ENCODE results near the gene PDPN.
"Not testable (repeated sequence)": the region's sequence is repeated elsewhere in the genome, so short reads cannot be mapped to it uniquely, and the experiment has no call there.

Gene PDPN, protein sequence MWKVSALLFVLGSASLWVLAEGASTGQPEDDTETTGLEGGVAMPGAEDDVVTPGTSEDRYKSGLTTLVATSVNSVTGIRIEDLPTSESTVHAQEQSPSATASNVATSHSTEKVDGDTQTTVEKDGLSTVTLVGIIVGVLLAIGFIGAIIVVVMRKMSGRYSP

DNA sequence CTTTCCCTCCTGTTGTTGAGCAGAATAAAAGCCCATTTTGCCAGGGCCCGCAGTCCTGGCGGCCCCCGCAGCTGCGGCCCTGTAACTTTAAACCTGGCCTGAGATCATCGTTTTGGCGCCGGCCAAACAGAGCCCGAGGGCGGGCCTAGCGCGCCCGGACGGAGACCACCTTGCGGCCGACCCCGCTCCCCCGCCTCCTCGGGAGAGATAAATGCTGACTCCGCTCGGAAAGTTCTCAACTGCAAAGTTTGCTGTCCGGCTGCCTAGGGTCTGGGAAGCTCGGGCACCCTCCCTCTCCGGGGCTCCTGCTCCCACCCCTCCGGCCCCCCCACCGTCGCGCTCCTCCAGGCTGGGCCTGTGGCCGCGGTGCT, at the start of gene PDPN:
PDPN (plus strand) TSS at position 238 of the 371 bp plus-strand sequence. CDS start 202 bp downstream, outside the sequence.
- no peak for DNase-seq

DNA sequence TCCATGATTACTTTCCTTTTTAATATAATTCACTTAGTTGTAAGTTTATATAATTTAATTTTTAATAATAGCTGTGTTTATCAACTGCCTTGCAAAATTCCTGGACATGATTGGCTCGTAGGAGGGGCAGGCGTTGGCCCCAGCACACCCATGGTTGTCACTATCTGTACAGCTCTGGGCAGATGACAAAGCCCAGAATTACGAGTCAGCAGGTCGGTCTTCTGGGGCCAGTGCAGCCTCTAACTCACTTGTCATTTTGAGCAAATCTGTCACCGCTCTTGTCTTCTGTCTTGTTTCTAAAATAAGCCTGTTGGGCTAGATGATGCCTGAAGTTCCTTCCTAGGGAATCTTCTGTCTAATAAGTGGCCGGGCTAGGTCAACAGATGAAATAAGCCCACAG, 48.4 kb upstream of the PDPN start:
- DNase-seq: no peak

DNA sequence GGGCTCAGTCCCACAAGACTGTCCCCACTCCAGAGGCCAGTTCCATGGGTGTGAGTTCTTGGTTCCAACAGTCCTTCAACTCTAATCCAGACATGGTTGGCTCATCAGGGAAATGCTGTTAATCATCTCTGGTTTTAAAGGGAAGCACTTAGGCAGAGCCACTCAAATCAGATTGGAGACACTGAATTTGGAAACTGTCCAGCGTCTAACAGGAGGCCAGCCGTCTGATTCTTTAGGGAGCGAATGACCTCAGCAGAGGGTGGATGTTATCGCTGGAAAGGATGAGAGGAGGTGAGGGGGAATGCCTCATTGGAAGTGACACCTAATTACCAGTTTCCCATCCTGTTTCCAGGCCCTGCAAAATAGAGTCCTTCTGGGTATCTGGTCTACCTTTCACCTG, 47.1 kb upstream of the PDPN start:
- DNase-seq: no peak

DNA sequence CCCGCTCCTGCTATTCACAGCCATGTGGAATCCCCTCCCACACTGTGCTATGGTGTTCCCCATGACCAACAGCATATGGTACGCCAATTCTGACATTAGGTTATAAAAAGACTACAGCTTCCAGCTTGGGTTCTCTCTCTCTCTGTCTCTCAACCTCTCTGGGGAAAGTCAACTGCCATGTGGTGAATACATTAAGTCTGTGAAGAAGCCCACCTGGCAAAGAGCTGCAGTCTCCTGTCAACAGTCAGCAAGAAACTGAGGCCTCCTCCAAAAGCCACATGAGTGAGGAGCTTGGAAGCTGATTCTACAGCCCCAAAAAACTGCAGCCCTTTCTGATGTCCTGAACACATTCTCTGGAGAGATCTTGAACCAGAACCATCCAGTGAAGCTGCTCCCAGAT, 44.8 kb upstream of the PDPN start:
- no peak for DNase-seq

DNA sequence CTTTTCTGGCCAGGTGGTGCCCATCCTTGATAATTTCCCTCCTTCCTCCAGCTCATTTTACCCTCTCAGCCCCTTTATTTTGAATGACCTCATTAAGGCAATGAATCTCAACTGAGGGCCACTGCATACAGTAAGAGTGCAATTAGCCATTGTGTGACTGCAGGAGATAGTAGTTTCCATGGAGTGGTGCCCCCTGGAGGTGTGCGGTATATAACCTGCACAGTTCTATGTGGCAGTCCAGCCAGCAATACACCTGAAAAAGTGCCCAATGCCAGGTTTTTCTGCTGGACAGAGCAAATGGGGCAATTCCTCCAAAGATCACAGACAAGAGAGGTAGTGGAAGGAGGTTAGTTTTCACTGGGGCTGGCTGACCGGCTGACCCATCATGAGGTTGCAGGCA, 43.9 kb upstream of the PDPN start:
- no peak for DNase-seq

DNA sequence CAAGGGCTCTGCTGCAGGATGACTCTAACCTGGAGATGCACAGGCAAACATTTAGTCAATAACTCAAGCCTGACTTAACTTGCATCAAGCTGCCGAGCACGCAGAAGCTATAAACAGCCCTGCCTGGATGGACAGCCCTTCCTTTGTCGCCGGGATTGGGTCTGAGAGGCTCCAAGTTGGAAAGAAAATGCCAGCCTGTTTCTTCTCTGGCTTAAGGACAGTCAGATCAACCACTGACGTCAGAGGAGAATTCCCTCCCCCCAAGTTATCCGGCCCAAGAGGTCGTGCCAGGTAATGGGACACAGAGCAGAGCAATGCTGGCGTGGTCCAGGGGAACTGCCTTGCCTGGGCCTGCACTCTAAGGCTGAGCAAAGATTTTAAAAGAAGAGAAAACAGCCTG, 42.8 kb upstream of the PDPN start:
- DNase-seq: no peak

DNA sequence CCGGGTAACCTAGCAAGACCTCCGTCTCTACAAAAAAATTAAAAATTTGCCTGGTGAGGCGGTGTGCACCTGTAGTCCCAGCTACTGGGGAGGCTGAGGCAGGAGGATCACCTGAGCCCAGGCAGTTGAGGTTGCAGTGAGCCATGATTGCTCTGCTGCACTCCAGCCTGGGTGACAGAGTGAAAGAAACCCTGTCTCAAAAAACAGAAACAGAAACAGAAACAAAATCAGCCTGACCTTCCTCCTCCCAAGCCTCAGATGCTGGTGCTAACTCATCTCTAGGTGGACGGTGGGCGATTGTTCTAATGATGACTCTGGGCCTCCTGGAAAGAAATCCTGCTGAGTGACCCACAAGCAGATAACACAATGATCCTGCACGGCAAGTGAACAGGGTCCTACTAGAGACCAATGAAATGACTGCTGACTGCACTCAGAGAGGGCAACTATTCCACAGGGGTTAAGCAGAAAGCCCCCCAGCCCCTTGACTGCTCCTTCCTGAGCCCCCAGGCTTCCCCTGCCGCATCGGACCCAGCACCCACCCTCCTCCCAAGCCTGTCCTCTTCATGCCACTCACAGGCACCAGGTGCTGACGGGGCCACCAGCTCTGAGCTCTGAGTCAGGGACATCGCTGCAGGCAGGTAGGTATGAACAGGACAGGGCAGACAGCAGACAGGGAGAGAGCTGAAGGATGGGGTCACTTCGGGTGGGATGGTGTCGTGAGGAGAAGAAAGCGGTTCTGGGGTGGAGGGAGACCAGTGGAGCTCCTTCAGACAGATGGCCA, 42.0 kb upstream of the PDPN start:
- DNase-seq: no peak

DNA sequence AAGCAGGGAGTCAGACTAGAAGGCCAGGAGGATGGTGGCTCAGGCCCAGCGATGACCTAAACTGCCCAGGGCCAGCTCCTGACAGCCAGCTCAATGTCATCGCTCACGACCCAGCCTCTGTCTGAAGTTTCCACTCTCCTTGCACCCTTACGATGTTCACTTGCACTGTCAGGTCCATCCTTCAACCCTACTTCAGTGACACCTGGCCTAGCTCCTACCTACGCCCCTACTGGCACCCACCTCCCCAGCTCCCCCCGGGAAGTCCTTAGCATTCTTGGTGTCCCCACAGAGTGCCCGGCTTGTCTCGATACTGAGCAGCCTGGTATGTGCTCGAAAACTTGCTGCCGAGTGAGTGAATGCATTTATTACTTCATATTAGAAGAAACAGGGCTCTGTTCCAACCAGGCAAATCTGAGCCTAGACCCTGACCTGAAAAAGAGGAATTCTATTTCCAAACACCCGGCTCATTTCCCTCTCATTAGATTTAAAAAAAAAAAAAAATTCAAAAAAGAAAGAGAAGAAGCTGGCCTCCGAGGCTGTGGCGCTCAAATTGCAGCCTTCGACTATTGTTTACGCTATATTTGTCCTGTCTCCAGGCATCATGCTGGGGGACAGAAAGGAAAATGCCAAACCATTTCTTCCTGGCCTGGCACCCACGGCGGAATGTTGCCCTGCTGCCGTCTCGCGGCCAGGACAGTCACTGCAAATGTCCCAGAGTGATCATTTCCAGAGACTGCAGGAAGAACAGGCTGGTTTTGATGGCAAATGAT, 40.0 kb upstream of the PDPN start:
- no peak for DNase-seq

DNA sequence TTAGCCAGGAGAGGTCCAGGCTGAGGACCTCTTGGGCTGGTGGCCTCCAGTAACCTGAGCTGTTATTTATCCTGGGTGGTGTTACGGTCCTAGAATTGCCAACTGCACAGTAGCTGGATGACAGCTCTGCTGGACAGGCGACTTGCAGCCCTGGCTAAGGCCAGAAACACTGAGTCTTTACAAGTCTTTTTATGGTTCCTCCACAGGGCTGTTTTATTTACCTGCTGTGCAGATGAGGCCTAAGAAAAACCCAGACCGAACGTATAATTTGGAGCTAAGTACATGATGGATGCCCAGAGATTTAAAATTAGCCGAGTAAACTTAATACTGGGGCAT, 39.4 kb upstream of the PDPN start:
- no peak for DNase-seq

DNA sequence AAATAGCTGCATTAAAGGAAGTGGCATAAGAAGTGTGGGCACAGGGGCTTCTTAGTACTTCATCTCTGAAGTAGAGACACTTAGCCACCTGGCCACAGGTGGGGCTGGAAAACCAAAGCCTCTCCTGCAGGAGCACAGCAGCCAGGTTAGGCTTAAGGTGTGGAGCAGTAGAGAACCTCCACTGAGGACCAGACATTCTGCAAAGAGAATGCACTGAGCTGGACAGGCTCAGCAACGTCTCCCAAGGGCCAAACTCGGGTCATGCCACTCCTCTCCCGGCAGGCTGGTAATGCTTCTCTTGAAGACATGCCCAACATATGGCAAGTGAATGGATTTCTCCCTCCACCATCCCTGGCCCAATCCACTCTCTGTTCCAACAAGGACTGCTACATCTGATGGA, 36.8 kb upstream of the PDPN start:
- DNase-seq: no peak

DNA sequence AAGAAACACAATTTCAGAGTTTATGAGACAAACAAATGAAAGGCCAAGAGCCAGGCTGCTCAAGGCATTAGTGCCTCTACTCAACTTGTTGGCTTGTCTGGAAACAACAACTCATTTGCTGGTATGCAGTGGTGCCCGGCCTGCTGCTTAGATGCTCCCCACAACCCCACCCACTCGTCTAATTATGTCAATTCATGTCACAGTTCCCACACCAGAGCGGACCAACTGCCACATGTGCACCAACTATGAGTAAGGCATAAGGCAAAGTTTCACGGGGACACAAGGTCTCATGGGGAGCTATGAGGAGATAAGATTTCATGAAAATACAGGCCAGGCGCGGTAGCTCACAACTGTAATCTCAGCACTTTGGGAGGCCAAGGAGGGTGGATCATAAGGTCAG, 35.4 kb upstream of the PDPN start:
- no peak for DNase-seq

DNA sequence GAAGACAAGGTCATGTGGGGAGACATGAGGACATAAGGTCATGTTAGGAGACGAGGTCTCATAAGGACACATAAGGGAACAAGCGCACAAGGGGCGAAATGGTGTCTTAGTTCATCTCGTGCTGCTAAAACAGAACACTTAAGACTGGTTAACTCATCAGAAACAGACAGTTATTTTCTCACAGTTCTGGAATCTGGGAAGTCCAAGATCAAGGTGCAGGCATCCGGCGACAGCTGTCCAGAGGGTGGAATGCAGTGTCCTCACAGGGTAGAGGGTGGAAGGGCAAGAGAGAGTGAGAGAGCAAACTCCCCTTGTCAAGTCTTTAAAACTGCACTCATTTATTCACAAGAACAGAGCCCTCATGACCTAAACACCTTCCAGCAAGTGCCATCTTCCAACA, 34.6 kb upstream of the PDPN start:
- DNase-seq: no peak

DNA sequence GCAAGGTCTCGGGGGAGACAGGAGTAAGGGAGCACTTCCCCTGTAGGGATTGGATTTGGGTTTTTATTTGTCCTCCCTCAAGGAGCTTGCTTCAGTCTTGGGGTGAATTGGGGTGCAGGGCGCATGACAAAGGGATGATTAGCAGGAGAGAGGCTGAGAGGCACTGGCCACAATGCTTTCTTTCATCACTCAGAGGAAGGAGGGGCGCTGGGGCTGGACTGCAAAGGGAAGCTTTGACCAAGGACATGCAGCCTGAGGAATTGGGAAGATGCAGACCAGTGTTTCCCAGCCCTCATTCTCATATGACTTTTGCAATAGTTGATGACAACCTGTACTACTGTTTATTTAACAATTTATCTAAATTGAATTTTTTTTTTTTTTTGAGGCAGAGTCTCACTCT, 34.1 kb upstream of the PDPN start:
- no peak for DNase-seq

DNA sequence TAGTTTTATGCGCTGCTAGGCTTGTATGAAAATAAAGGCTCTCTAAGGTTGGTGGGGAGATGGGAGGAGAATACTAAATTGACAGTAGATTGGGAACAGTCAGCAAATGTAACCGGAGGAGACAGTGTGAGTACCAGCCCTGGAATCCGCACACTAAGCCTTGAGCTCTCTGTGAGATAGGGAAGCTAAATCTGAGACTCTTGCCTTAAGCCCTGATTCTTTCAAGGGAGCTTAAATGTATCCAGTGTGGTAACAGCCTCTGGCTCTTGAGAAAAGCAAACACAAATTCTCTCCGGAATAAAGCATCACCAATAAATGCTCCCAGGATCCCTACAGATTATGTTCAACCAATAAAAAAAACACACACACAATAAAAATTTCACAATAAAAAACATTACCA, 33.0 kb upstream of the PDPN start:
- no peak for DNase-seq

DNA sequence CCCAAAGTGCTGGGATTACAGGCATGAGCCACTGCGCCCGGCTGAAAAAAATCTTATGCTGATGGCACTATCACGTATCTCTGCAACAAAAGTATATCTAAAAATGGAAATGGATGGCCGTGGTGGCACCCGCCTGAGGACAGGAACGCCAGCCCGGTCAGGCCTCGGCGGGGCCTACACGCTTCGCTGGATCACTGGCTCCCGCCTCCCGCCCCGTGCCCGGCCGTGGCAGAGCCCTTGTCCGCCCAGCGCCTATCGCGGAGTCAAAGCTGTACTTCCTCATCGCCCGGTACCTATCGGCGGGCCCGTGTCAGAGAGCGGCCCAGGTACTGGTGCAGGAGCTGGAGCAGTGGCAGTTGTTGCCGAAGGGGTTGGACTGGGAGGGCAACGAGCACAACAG, 28.8 kb upstream of the PDPN start:
- no peak for DNase-seq

DNA sequence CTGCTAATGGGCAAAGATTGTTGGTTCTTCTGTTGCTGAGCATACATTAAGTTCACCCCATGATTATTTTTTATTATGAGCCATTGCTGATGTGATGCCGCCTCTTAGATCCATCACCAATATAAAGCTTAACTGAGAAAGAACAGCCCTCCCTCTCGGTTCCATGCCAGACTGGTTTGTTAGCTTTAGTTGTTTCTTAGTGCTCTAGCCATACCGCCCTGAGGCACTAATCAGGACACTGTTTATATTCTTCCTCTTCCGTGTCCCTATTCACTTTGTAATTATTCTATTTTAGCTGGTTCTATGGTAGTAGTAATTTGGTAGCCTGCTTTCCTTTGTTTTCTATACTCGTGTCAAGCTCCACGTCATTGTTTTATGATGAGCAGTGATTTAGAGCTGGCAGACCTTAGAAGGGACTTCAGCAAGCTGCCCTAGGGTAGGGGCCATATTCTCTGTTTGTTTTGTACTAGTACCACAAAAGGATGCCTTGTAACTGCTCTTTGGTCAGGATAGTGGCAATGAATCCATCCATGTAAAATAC, 27.3 kb upstream of the PDPN start:
- DNase-seq: no peak

DNA sequence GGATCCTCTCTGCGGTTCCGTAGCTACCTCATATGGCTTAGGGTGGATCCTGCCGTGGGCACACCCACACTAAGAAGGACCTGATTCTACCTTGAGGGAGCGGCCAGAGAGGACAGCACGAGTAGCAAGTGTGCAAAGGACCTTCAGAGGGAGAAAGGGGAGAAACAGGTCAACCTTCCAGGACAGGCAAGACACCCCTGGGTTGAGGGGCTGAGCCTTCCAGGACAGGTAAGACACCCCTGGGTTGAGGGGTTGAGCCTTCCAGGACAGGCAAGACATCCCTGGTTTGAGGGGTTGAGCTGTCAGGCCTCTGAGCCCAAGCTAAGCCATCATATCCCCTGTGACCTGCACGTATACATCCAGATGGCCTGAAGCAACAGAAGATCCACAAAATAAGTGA, 23.1 kb upstream of the PDPN start:
- DNase-seq: no peak

DNA sequence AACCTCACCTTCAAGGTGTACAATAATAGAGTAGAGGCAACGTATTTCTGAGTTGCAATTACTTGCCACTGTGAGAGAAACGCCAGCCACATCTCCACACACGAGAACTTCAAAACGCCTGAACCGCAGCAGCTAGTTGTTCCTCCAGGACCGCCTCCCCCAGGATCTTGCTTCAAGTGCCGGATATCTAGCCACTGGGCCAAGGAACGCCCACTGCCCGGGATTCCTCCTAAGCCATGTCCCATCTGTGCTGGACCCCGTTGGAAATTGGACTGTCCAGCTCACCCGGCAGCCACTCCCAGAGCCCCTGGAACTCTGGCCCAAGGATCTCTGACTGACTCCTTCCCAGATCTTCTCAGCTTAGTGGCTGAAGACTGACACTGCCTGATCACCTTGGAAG, 20.7 kb upstream of the PDPN start:
- DNase-seq: not testable (repeated sequence)

DNA sequence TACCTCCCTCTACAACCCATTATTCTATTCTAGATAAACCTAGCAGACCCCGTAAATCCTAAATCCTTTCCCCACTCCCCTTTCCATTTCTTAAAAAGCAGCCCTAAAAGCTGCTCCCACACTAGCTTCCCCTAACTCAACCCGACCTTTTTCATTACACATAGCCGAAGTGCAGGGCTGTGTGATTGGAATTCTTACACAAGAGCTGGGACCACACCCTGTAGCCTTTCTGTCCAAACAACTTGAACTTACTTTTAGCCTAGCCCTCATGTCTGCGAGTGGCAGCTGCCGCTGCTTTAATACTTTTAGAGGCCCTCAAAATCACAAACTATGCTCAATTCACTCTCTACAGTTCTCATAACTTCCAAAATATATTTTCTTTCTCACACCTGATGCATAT, 19.6 kb upstream of the PDPN start:
- DNase-seq: no peak

DNA sequence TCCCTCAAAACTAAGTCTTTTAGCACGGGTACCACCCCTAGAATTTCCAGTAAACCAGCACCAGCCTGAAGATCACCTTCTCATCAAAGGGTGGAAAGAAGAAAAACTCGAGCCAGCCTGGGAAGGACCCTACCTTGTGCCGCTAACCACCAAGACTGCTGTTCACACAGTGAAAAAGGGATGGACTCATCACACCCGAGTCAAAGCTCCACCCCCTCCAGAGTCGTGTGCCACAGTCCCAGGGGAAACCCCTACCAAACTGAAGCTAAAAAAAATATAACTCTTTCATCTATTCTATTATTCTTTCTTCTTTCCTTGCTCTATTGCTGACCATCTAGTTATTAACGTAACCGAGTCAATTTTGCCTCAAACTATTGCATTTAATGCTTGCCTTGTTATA, 13.2 kb upstream of the PDPN start:
- DNase-seq: not testable (repeated sequence)

DNA sequence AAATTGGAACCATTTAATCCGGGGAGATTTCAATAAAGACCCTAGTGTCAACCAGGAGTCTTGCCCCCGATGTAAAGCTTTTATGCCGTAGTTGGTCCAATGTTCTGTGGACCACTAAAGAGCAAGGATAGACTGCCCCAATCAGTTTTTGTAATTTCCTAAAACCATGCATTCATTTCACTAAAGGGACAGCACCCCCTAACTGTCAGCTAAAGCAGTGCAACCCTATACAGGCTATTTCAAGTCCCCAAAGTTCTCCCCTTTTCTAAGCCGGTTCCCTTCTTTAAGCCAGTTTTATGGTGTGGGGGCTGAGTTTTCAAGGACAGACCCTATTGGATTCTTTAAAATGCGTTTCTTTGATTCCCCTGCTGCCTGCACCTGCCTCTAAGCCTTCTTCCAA, 12.7 kb upstream of the PDPN start:
- no peak for DNase-seq

DNA sequence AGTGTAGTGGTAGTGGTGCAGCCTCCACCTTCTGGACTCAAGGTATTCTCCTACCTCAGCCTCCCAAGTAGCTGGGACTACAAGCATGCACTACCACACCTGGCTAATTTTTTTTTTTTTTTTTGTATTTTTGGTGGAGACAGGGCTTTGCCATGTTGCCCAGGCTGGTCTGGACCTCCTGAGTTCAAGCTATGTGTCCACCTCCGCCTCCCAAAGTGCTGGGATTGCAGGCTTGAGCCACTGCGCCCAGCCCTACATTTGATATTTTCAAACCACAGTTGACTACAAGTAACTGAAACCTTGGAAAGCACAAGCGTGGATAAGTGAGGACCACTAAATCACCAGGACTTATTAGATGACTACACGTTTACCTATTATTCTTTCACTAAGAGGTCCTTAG, 10.0 kb upstream of the PDPN start:
- no peak for DNase-seq

DNA sequence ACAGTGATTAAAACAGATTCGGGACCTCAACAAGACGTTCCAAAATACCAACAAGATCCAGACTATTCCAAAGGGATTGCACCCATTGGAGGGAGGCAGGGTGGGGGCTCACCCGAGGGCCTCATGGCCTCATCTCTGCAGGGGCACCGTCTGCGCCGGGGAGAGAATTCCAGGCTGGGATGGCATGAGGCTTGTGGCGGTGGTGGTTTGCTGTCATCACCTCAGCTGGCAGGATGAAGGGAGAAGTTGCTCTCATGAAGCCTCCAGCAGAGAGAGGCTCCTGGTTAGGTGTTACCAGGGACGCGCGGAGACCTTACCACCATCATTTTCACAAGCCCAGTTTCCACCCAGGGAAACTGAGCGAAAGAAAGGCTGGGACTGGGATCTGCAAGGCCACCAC, 6.7 kb upstream of the PDPN start:
- DNase-seq: no peak

DNA sequence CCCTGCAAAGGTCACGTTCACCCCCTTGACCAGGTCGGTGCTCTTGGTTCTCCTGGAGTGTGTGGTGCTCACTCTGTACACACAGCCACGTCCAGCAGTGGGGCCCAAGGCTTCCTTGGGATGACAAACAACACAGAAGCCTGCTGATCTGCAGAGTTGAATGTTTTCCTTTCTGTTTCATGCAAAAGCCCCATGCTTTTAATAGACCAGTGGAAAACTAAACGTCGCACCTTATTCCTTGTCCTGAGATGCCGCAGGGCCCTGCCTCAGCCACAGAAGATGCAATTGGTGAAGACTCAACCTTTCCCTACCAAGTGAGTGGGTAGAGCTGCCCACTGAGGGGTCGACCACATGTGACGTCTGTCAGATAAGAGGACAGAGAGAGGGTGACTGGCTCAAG, 5.8 kb upstream of the PDPN start:
- DNase-seq: no peak

Data from NCI-H1930 (cell line).